Suppressor macrophage (primary cell): ENCODE results near the gene XDH.
A peak's percentile ranks its signal among the peaks of the same experiment; 100 is the strongest.

Experiments
- DNase-seq, 4 experiments: peaks; one replicate each; pipeline ENCODE4 v3.0.0-alpha.2; 2020 to 2022

The XDH gene

DNA sequence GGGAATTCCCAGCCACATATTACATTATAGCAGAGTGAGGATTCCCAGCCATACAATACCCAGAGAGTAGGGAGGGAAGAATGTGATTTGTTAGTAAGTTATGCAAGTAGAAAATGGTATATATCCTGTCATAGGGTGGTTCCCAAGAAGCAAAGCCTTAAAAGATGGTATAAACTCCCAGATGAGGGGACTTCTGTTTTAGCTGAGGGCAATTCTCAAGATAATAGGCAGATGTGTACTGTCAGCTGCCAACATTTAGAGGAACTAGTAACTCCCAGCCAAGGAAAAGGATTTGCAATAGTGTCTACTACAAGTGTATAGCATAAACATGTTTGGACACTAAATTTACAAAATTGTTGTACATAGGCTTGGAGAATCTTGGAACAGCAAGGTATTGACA is 86.5 kb downstream of the XDH start:
- peak; percentile 49 to 83 (median 70) for DNase-seq

DNA sequence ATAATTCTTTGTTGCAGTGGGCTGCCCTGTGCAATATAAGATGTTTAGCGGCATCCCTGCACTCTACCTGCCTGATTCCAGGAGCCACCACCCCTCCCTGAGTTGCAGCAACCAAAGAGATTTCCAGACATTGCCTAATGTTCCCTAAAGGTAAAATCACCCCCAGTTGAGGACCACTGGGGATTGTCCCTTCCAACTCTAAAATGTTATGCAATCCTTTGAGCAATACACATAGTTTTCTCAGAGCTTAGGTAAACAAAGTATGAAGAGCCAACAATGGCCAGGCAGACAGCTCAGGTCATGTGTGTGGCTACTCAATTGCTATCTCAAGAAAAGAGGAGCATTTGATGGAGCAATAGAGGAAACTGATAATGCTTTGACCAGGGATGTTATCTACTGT is 87.0 kb downstream of the XDH start:
- no peak for DNase-seq

DNA sequence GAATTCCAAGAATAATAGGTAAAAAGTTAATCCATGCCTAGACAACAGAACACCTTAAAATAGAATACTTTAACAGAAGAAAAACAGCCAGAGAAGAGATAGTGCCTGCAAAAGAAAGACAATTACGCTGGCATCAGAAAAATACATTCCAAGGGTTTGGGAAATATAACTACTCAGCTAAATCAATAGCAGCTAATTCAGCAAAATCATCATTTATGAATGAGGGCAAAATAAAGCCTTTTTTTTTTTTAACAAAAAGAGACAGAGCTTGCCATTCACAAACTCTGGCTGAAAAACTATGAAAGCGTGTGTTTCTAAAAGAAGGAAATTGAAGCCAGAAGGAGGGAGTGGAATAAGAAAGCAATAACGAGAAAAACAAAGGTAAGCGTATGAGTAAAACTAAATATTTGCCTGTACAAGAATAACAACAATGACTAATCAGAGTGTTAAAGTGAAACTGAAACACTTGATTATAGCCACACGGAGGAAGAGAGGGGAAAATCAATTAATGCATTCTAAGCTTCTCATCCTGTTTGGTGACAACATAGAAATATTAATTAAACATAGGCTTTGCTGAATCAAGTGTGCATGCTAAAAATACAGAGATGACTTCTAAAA is 90.4 kb downstream of the XDH start:
- DNase-seq = peak in 1 of 4 experiments; percentile 25

DNA sequence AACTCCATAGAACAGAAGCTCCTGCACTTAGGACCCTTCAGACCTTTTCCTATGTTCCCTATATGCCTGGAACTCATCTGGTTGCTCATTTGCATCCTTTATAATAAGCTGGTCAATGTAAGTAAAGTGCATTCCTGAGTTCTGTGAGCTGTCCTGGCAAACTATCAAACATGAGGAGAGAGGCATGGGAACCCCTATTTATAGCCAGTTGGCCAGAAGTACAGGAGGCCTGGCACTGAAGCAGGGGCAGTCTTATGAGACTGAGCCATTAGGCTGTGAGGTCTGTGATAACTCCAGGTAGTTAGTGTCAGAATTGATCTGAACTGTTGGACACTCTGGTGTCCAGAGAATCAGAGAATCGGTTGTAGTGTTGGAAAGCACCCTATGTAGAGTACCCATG is 92.2 kb downstream of the XDH start:
- DNase-seq = no peak

DNA sequence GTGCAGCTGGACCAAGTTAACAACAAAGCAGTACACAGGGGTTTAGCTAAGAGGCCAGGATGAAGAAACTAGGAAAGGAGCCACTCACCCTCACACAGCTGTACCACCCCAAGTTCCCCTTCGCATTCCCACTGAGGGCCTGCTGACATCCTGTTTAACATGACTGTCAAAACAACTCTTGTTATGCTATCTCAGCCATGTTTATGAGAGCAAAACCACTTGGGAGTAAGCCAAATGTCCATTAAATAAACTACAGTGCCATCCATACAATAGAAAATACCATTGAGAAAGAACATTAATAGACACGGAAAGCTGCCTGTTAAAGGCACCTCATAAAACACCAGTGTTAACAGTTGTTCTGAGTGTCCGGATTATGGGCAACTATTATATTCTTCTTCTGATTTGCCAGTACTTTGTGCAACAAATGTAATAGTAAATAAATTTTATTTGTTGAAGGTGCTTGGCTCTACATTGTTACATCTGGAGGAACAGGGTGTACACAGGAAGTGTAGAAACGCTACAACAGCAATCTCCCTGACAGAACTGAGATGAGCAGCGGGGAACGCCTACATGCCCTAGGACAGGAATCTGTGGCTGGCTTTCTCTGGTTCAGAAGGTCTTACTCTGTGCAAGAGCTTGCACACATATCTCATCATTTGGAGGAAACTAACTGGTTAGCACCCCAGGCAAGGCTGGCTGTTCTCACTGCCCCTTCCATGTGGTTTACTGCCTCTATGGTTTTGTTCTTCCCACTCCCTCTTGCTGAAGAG is 95.0 kb downstream of the XDH start:
- peak; percentile 85 to 96 (median 92) for DNase-seq

DNA sequence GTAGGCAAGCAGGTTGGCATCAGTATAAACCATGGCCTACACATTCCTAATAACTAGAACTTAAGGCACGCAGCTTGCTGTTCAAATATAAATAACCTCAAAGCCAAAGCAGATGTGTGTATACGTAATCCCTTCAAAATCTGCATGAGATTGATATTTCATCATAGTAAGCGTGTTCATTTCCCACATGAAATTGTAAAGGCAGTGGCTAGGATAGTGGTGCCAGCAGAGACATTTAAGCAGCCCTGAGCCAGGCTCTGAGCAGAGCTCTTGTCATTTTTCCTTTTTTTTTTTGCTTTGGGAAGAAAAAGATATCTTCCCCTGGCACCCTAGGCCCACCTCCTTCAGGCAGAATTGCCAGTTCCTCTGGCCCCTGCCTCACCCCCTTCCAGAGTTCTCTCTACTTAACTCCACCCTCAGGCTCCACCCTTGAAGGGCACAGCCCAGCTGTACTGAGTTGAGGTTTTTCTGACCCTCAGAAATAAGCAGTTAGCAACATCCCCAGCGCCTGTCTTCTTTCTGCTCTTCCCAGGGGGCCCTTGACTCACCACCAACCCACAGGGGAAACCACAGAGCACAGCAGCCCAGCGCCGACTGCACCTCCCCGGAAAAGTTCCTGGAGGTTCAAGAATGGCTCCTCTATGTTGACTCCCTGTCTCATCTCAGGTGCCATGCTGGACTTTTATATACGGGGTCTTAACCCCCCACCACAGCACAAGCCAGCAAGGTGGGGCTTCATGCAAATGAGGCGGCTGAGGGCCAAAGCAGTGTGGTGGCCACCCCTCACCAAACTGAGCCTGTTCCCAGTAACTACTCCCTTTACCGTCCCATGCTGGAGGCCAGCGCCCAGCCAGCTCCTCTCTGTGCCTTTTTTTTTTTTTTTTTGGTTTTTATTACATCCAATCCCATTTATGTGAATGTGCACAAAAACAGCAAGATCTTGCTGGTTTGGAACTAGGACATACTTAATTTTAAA is 95.9 kb downstream of the XDH start:
- peak; percentile 74 to 88 (median 86) for DNase-seq

DNA sequence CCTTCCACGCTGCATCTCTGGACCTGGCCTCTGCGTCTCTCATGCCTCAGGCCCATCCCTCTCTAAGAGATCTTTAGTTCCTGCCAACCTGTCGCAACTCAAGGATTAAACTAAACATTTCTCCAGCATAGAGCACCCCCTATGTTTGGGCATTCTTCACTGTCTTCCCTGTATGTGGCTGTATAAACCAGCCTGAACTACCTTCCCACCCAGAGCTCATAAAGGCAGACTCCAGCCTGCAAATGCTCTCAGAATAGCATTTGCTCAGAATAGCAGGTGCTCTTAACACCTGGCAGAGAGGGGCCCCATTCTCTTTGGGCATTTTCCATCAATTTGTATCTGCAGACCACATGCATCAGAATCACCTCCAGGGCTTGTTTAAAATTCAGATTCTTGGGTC is 97.1 kb downstream of the XDH start:
- DNase-seq = no peak

DNA sequence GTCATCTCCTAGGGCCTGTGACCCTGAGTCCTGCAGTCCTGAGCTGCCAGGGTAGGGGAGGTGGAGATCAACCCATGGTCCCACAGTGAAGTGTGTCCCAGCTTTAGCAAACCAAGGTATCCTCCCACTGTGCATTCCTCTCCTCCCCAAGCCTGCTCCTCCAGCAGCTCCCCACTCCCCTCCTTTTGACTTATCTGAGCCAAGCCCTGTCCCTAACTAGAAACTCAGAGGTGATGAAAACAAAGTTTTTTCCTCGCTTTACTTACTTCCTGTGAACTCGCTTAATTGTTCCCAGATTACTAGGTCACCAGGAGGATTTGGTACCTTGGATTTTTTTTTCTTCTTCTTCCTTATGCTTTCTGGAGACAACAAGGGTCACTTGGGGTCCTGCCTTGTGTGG is 99.8 kb downstream of the XDH start:
- DNase-seq = no peak

DNA sequence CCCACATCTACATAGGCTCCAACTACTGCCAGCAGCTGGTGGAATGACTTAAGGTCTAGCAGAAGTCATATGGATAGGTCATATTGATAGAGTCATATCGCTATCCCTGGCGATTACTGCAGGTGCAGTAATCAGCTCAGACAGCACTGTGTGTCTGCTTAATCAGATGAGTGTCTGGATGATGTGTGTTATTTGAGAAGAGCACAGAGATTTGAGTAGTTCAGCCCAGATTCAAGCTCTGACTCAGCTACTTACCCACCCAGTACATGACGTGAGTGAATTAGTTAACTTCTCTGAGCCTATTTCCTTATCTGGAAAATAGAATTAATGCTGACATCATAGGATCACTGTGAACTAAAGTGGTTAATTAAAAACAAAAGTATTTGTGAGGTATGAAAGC is 101.6 kb downstream of the XDH start:
- peak; percentile 30 to 71 (median 44) for DNase-seq

DNA sequence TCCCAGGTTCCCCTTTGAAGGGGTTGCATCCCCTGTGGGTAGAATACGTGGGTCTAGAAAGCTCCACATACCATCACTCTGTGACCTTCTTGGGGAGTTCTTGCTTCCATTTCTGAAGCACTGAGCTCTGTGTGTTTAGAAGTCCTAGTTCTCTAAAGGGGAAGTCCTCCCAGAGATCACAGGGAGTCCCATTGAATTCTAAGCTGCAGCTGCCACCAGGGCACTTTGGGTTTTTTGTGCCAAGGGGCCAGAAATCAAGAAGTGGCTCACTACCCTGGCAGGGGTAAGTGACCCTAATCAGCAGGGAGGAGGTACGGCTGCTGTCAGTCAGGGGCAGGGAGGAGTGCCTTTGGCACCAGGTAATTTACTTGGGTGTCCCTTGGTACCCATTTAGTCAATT is 109.7 kb downstream of the XDH start:
- DNase-seq = peak; percentile 30 to 64 (median 62)

DNA sequence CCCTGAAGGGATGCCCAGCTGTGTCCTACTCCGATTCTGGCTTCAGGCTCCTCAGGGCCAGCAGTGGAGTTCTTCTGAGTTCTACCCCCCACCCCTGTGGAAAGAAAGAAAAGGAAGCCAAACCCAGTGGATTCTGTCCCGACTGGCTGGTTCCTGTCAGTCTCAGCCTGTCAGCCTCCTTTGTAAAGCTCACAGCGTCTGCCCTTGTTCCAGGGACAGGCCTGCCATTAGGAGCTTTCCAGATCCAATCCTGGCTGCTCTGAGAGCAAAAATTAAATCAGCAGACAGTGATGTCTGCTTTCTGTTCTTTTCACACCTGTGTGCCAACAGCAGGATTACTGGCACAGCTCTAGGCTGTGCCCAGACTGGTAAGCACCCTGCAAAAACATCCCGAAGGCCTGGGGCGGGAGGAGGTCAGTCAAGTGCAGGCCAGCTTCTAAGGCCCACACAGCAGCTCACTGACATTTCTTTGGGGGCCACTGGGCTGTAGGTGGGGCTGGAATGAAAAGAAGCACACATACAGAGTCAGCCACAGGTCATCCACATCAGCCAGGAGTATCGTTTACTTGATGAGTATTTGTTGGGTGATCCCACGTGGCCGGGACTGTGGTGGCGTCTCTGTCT is 111.5 kb downstream of the XDH start:
- no peak for DNase-seq

DNA sequence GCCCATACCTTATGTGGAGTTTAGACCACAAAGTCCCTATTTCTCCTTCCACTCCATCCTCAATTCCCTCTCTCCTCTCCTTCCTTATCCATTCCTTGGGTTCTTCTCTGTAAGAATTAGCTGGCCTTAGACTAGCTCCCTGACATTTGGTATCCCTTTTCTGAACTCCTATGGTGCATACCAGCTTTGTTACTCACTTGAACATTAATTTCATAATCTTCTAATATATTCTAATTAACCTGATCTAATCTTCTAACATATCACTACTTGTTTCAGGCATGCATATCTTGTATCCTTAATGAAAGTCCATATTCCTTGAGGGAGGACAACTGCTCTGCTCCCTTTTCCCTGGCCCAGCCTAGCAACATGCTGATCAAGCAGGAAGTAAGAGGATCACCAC is 114.2 kb downstream of the XDH start:
- DNase-seq = no peak

DNA sequence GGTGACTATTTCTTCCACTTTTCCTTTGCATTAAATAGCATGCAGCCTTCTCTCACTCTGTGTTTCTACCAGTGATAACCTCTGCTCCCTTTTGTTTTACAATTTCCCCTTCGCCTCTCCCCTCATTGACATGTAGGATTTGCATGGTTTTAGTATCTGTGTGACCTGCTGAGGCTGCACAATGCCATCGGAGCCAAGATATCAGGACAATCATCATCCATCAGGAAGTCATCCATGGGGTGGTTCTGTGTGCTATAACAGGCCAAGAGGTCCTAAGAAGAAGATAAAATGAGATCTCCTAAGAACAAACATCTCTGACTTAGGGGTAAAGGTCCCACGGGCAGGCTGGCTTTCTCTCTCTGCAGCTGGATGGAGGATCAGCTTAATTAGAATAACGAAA is 115.0 kb downstream of the XDH start:
- no peak for DNase-seq

DNA sequence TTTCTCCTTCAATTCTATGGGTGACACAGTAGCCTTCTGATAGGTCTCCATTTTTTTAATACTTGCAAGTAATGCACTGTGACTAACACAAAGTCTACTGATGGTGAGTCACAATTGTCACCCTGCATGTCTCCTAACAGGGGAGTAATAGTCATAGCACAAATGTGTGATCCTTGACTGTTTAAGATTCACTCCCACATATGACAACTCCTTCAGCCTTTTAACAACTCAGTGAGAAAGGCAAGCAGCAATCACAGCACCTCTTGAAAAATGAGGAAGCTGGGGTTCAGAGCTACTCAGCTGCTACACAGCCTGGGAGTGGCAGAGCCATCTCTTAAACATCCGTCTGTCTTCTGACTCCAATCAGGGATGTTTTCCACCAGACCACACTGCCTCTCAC is 116.8 kb downstream of the XDH start:
- peak; percentile 77 to 97 (median 89) for DNase-seq

DNA sequence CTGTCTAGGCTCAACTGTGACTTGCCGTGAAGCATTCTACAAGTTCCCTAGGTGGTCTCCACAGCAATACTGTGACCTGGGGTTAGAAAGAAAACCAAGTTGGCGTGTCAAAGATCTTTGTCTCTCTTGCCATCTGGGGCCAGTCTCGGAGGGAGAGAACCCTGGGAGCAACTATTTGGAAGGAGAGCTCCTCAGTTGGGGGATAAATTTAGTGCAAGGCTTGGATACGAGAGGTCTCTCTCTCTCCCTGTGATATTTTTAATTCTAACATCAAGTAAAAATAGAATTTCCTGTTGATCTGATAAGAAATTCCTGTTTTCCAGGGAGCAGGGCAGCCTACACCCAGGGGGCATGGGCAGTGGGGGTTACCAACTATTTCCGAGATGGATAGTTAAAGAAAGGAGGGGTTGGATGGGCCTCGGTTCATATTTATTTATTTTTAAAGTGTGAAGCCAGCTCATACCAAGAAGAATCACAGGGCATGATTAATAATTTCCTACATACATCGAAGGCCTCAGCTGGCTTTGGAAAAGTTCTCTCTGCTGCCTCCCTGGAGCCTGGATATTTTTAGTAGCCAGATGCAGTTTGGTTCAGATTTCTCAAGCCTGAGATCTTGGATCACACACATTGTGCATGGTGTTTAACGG is 117.8 kb downstream of the XDH start:
- DNase-seq = no peak

DNA sequence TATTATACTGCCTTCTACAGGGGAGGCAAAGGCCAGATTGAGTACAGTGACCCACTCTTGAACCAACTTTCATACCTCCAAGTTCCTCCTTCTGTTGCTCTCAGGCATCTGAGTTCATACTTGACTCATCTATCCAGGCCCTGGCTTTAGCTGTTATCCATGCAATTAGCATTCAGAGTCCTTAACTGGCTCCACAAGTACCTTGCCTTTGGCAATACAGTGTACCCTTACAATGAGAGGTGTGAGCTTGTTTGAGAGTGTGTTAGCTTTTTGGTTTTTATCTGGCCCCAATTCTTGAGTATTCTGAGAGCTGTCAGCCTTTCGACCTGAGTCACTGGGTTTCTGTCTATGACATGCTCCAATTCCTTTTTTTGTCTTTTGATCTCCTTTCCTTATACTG is 120.3 kb downstream of the XDH start:
- DNase-seq = peak; percentile 21 to 58 (median 50)

DNA sequence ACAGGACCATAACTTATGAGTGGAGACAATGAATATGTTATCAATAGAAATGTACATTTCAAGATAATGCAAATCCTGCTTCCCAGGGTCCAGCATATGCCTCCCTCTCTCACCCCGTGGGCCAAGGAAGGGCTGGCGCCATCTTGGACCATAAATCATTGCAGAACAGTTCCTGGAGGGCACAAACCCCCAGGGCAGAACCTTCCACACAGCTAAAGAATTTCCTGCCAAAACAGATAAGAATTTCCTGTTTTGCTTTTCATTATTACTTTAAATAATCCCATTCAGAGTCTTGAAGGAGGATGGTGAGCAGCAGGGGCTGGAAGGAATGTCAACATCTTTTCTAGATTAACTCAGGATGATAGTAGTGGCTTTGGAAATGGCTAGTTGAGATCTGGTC is 126.9 kb downstream of the XDH start:
- DNase-seq = no peak

DNA sequence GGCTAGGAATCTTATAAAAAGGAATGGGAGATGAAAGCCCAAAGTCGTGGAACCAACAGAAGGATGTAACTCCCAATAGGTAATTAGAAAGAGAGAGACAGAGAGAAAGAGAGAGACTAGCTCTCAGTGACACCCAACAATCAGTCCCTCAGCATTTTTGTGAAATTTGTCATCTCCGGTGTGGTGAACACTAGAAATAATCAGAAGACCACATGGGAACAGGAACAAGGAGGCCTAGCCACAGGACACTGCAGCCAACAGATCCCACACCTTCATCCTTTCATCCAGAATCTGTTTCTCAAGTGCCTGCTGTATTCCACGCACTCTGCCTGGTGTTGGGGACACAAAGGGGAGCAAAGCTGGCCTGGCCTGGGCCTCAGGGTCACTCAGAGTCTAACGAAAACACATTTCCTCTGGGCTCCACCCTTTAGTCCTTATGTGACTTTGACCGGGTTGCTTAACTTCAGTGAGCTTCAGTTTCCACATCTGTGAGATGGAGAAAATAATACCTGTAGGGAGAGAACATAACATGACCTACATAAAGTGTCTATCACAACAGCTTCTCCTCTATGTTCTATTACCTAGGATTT is 127.5 kb downstream of the XDH start:
- no peak for DNase-seq

DNA sequence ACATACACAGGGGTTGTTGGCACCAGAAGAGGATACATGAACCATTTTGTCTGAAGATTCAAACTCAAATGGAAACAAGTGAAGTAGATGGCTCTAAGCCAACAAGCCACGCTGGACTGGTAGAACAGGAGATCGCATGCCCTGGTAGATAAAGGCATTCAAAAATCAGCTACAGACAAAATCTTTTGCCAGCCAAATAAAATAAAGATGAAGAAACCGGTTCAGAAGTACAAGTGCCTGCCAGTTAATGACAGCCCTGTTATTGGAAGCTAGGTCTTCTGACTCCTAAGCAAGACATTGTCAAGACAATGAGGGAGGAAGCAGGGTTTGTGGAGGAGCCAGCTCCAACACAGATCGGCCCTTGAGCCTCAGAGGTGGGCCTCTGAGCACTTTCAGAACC is 128.3 kb downstream of the XDH start:
- no peak for DNase-seq
